Measurements from ENCODE around the gene ITGB6.

Gene ITGB6

DNA sequence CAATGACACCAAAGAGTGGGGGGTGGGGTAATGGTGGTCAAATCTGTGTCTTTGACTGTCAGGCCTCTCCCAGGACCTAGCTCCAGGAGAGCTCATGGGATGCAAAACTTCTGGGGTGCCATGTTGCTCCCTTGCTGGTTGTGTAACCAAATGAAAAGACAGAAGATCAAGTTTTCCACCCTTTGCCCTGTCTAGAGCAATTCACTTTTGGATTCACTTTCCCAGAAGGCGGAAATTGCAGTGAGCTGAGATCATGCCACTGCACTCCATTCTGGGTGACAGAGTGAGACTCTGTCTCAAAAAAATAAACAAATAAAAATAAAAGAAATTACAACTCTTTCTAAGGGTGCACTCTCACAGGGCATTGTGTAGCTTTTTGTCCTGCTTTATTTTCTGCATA lies 102.7 kb downstream of the ITGB6 start:
- FAIRE-seq = no peak
- DNase-seq (ENCODE audit: insufficient read length) = no peak
- TF ChIP-seq POLR2AphosphoS5 (IDR thresholded peaks at IDR 0.05; ENCODE audit: low read depth, low read length) (no peak), TAF1 (IDR thresholded peaks at IDR 0.05; ENCODE audit: borderline replicate concordance, low read depth, low read length) (no peak), POLR2A (IDR thresholded peaks at IDR 0.05; ENCODE audit: low read depth, low read length) (no peak)

DNA sequence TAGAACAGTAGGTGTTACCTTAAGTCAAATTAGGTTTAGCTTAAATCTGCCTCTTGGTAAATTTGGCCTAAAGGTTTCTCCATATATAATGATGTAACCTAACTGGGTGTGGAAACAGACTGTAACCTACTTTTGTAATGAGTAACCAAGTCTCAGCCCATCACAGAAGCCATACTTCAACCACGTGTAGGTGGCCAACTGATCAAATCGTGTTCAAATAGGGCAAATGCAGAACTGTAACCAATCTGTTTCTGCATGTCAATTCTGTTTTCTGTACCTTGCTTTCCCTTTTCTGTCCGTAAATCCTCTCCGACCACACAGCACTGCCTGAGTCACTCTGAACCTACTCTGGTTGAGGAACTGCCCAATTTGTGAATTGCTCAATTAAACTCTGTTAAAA lies 103.7 kb downstream of the ITGB6 start:
- no peak for FAIRE-seq
- no peak for DNase-seq (ENCODE audit: insufficient read length)
- TF ChIP-seq POLR2A (IDR thresholded peaks at IDR 0.05; ENCODE audit: low read depth, low read length) = no peak
- no peak for TF ChIP-seq TAF1 (IDR thresholded peaks at IDR 0.05; ENCODE audit: borderline replicate concordance, low read depth, low read length)
- TF ChIP-seq POLR2AphosphoS5 (IDR thresholded peaks at IDR 0.05; ENCODE audit: low read depth, low read length) = no peak

DNA sequence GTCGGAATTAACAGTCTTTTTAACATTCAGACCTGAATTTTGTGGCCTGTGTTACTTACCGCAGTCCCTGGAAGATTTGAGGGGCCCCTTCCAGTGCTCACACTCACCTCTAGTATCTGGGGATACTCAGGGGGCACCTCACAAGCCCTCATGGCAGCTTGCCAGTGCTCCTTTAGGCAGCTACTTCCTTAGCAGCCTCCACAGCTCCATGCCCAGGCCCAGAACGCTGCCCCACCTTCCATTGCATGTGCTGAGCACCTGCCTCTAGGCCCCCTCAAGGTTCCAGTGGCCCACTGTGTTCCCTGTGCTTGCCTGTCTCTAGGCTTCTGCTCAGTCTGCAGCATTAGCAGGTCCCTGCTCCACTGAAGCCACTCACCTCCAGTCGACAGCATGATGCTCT lies 107.6 kb downstream of the ITGB6 start:
- TF ChIP-seq POLR2A (IDR thresholded peaks at IDR 0.05; ENCODE audit: low read depth, low read length) (no peak), POLR2AphosphoS5 (IDR thresholded peaks at IDR 0.05; ENCODE audit: low read depth, low read length) (no peak), TAF1 (IDR thresholded peaks at IDR 0.05; ENCODE audit: borderline replicate concordance, low read depth, low read length) (no peak)
- DNase-seq (ENCODE audit: insufficient read length) (no peak), FAIRE-seq (no peak)

DNA sequence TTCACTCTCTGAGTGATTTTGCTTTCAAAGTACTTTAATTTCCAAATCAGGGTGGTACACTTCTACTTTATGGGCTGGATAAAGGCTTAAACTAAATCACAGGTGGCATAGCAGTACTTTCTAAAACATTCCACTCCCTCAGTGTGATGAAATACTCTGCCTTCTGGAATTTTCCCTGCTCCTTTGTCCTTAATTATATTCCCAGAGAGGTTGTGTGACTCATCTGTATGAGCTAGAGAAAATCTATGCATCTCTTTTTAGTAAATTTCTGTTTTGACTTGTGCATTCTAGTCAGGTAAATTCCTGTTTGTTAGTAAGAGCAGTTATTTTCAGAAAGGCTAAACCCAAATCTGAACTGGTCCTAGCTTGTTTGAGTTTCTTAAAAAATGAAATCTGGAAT lies 108.7 kb downstream of the ITGB6 start:
- DNase-seq (ENCODE audit: insufficient read length) = no peak

DNA sequence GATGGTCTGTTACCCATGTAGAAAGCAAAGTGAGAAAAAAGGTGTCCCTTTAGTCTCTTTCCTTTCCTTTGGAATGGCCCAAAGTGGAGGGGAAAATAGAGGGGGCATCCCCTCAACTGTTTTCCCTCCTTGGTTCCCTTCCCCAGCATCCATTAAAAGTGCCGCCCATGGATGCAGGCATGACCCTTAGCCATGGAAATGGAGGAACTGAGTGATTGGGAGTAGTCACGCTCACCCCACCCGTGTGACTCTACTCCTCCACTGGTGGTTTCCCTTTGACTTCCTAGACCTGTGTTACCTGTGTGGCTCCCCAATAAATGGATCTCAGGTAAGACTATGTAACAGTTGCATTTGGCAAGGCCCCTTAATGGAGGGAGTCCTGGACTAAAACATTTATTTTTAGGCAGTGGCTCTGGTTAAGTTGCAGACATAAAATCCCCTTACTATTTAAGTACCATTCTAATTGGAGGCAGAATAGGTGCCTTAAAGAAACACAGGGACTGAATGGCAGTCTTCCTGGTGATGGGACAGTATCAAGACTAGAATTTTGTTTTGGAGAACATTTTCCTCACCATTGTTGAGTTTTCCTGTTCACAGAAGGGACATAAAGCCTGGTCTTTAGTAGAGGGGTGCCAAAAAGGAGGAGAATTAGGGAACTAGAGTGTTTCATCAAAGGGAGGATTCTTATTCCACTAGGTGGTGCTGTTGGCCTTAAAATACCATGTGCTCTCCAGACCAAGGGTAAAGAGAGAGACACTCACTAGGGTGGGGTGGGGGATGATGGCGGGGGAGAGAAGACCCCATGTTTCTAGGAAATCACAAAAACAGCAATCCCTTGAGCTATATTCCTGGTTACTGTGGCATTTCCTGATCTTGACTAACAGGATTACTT lies 112.0 kb downstream of the ITGB6 start:
- FAIRE-seq (no peak), DNase-seq (ENCODE audit: insufficient read length) (no peak)
- TF ChIP-seq POLR2A (IDR thresholded peaks at IDR 0.05; ENCODE audit: low read depth, low read length) = no peak
- TF ChIP-seq POLR2AphosphoS5 (IDR thresholded peaks at IDR 0.05; ENCODE audit: low read depth, low read length) = no peak
- no peak for TF ChIP-seq TAF1 (IDR thresholded peaks at IDR 0.05; ENCODE audit: borderline replicate concordance, low read depth, low read length)

More for the DNA sequence above, 108.7 kb downstream of the ITGB6 start:
- no peak for FAIRE-seq
- TF ChIP-seq POLR2A (IDR thresholded peaks at IDR 0.05; ENCODE audit: low read depth, low read length) (no peak), TAF1 (IDR thresholded peaks at IDR 0.05; ENCODE audit: borderline replicate concordance, low read depth, low read length) (no peak), POLR2AphosphoS5 (IDR thresholded peaks at IDR 0.05; ENCODE audit: low read depth, low read length) (no peak)

DNA sequence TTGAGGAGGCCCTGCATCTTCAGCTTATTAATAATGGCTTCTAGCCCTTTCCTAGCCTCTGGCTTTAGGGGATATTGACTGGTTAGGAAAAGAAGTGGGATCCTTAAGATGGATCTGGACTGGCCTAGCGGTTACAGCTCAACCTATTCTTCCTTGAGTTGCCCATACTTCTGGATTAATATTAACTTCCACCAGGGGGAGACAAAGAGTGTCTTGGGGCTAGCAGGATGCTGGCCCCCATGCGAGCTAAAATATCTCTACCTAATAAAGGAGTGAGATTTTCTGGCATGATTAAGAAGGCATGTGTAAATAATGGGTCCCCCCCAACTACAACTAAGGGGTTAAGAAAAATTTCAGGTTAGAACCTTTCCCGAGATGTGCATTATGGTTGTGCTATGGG lies 114.4 kb downstream of the ITGB6 start:
- no peak for FAIRE-seq
- DNase-seq (ENCODE audit: insufficient read length) = no peak
- TF ChIP-seq POLR2AphosphoS5 (IDR thresholded peaks at IDR 0.05; ENCODE audit: low read depth, low read length) = no peak
- no peak for TF ChIP-seq POLR2A (IDR thresholded peaks at IDR 0.05; ENCODE audit: low read depth, low read length)
- TF ChIP-seq TAF1 (IDR thresholded peaks at IDR 0.05; ENCODE audit: borderline replicate concordance, low read depth, low read length) = no peak

DNA sequence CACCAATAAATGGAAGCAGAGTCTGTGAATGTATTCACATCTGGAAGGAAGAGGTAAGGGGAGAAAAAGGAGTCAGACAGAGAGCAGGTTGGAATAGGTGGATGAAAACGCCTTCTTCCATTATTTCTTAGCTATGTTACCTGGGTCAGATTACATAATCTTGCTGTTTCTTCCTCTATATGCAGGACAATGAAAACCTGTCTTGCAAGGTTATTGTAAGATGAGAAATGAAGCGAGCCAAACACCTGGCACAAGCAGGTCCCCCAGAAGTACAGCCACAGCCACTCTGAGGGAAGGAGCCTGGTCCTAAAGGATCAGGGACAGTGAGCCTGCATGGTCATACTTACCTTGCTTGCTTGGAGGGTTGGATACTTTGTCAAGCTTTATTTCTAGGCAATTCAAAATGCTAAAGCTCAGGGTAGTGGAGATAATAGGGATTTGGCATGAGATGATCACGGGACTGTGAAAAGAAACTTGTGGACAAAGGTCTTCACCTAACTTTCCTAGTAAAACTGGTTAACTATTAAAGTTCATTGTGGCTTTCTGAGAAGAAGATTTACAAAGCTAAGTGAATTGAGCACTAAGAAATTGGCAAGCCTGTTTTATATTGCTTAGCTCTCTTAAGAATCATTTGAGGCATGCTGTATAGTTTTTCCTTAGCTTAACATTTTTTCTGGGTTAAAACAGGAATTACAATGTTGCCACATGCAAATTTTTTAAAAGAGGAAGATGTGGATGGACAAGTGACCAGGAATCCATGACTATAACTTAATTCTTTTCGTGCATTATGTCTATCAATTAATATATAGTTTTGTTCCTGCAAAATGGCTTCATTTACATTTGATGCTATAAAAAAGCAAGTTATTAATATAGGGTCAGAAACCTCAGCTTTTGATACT lies 121.9 kb downstream of the ITGB6 start:
- no peak for FAIRE-seq
- TF ChIP-seq POLR2AphosphoS5 (IDR thresholded peaks at IDR 0.05; ENCODE audit: low read depth, low read length) (no peak), TAF1 (IDR thresholded peaks at IDR 0.05; ENCODE audit: borderline replicate concordance, low read depth, low read length) (no peak), POLR2A (IDR thresholded peaks at IDR 0.05; ENCODE audit: low read depth, low read length) (no peak)
- no peak for DNase-seq (ENCODE audit: insufficient read length)

DNA sequence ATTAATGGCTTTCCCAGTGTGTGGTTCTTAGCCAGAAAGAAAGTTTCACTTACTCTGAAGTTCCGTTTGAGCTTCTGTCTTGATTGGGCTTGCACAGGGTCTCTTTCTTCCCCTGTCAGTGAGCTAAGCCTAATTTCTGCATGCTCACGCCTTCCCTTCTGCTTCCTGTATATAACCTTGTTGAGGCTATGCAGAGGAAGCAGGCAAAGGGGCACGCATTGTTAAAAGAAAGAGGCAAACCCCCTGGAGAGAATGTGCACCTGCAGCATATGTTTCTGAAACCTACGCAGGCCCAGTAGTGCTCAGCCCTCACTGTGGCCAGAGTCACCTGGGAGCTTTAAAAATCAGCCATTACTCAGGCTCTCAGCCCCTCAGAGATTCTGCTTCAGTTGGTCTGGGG lies 123.2 kb downstream of the ITGB6 start:
- TF ChIP-seq TAF1 (IDR thresholded peaks at IDR 0.05; ENCODE audit: borderline replicate concordance, low read depth, low read length) (no peak), POLR2A (IDR thresholded peaks at IDR 0.05; ENCODE audit: low read depth, low read length) (no peak), POLR2AphosphoS5 (IDR thresholded peaks at IDR 0.05; ENCODE audit: low read depth, low read length) (no peak)
- FAIRE-seq (no peak), DNase-seq (ENCODE audit: insufficient read length) (no peak)

DNA sequence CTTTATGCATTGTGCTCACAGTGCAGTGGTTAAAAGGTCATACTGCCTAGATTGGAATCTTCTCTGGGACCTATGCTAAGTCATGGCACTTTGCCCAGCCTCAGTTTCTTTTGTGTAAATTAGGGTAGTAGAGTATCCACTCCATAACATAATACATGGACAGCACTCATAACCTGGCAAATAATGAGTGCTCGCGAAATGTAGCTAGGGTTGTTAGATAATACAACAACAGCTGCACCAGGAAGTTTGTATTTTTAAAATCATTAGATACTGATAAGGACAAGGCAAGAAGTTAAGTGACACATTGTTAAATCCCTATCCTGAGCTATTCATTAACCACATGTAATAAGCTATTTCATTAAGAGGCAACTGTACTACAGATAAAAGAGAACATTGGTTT lies 123.8 kb downstream of the ITGB6 start:
- no peak for FAIRE-seq

DNA sequence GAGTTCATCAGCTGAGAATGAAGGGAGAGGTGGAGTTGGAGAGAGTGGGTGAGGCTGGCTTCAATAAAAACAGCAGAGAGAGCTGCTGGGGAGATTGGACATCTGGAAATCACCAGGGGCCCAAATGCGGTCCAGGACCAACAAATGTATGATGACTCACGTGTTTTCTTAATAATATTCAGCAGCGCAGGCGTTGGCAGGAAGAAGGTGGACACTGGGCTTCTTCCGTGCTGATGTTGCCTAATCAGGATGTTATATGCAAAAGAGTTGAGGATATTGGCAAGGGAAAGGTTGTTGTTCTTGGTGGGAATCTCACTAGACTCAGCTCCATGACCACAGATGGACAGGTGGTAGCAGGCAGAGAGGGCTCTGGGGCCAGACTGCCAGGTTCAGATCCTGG lies 124.9 kb downstream of the ITGB6 start:
- no peak for TF ChIP-seq POLR2AphosphoS5 (IDR thresholded peaks at IDR 0.05; ENCODE audit: low read depth, low read length)
- no peak for TF ChIP-seq POLR2A (IDR thresholded peaks at IDR 0.05; ENCODE audit: low read depth, low read length)
- TF ChIP-seq TAF1 (IDR thresholded peaks at IDR 0.05; ENCODE audit: borderline replicate concordance, low read depth, low read length) = no peak
- DNase-seq (ENCODE audit: insufficient read length) (no peak), FAIRE-seq (no peak)

More for the DNA sequence above, 123.8 kb downstream of the ITGB6 start:
- TF ChIP-seq POLR2A (IDR thresholded peaks at IDR 0.05; ENCODE audit: low read depth, low read length) = no peak
- no peak for TF ChIP-seq POLR2AphosphoS5 (IDR thresholded peaks at IDR 0.05; ENCODE audit: low read depth, low read length)
- no peak for TF ChIP-seq TAF1 (IDR thresholded peaks at IDR 0.05; ENCODE audit: borderline replicate concordance, low read depth, low read length)
- DNase-seq (ENCODE audit: insufficient read length) = no peak

DNA sequence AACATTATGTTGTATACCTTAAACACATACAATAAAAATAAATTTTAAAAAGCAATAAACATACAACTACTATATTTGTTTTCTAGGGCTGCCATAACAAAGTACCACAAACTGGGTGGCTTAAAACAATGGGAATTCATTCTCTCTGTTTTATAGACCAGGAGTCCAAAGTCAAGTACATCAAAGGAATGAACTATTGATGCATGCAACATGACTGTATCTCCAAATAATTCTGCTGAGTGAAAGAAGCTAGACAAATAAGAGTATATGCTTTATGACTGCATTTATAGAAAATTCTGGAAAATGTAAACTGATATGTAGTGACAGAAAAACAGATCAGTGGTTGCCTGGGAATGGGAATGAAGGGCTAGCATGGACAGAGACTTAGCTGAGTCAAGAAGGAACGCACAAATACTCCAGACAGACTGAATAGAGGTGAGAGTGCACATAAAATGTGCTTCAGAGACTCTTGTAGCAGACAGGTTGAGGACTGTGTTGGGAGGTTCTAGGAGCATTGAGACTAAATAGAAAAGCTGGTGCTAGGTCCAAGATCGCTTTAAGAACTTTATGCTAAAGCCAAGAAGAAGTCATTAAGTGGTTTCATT lies 126.7 kb downstream of the ITGB6 start:
- no peak for FAIRE-seq
- no peak for TF ChIP-seq TAF1 (IDR thresholded peaks at IDR 0.05; ENCODE audit: borderline replicate concordance, low read depth, low read length)
- TF ChIP-seq POLR2A (IDR thresholded peaks at IDR 0.05; ENCODE audit: low read depth, low read length) = no peak
- no peak for TF ChIP-seq POLR2AphosphoS5 (IDR thresholded peaks at IDR 0.05; ENCODE audit: low read depth, low read length)

More for the DNA sequence above, 126.7 kb downstream of the ITGB6 start:
- no peak for DNase-seq (ENCODE audit: insufficient read length)
